CD4-positive, alpha-beta T cell treated with Interferon gamma for 1 hour (primary cell): ENCODE measurements around the gene CARNS1.
"Not testable (repeated sequence)": the region's sequence is repeated elsewhere in the genome, so short reads cannot be mapped to it uniquely, and the experiment has no call there.

Experiments
- DNase-seq: peaks from one replicate; pipeline ENCODE4 v3.0.0-alpha.2; 2020

CARNS1 gene

DNA sequence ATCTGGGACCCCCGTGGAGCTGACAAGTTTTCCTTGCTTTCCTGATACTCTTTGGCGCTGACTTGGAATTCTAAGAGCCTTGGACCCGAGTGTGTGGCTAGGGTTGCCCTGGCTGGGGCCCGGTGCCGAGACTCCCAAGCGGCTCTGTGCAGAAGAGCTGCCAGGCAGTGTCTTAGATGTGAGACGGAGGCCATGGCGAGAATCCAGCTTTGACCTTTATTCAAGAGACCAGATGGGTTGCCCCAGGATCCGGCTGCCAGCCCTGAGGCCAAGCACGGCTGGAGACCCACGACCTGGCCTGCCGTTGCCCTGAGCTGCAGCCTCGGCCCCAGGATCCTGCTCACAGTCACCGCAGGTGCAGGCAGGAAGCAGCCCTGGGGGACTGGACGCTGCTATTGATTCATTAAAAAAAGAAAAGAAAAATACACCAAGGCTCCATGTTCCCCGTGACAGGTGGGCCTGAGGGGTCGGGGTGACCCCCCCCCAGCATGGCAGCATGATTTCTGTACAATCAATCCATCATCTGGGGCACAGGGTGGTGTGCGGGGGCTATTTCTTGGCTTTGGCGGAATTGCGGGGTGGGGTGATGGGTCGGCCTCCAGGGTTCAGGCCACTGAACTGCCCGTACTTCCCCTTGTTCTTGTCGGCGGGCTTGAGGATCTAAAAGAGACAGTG is 17.4 kb upstream of the CARNS1 start:
- no peak for DNase-seq

DNA sequence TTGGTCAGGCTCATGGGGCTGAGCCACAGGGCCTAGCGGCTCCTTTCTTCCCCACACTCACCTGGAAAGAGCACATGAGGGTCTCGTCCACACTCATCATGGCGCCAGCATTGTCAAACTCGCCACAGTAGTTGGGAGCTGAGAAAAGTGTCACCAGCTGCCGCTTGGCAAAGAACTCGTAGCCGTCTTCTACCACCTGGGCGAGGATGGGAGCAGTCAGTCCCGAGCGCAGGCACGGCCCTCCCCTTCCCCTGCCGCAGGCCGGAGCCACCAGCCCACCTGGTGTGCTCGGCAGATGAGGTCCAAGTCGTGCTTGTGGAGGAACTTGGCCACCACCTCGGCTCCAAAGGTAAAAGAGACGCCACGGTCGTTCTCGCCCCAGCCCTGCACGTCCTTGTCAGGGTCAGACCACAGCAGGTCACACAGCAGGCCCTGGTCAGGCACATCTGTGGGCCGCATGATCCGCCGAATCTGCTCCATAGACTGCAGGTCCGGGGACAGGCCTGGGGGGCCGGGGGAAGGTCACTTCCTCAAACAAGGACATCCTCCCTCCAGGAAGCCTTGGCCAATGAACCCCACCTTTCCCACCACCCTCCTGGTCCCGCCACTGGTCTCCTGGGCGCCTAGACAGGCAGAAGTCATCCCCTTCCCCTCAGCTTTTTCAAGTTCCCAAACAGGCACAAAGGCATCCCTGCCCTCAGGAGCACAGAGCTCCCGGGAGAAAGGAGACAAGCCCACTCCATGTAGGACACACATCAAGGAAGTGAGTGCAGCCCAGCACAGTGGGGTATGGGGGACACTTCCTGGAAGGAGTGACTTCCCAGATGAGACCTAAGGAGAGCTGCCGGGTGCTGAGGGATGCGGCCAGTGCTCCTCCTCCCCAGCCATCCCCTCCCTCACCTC is 16.6 kb upstream of the CARNS1 start:
- no peak for DNase-seq

DNA sequence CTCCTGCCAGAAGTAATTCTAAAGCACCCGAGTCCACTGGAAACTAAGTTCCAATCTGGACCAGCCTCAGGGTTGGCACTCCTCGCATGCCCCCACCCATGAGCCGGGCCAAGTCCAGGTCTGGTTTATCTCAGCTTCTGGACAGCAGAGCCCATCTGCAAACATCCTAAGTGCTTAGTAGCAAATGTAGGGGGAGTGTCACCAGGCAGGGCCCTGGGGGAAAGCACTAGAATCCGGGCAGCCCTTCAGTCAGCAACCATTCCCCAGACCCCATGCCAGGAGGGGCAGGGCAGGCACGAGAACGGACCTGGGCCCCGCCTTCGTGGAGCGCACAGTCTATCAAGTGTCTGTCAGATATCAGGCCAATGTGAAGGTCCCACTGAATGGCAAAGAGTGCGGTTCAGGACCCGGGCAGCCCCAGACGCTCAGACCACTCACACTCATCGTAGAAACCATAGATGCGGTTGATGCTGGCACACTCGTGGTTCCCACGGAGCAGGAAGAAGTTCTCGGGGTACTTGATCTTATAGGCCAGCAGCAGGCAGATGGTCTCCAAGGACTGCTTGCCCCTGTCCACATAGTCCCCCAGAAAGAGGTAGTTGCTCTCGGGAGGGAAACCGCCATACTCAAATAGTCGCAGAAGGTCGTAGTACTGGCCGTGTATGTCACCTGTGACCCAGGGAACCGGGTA is 15.1 kb upstream of the CARNS1 start:
- no peak for DNase-seq

DNA sequence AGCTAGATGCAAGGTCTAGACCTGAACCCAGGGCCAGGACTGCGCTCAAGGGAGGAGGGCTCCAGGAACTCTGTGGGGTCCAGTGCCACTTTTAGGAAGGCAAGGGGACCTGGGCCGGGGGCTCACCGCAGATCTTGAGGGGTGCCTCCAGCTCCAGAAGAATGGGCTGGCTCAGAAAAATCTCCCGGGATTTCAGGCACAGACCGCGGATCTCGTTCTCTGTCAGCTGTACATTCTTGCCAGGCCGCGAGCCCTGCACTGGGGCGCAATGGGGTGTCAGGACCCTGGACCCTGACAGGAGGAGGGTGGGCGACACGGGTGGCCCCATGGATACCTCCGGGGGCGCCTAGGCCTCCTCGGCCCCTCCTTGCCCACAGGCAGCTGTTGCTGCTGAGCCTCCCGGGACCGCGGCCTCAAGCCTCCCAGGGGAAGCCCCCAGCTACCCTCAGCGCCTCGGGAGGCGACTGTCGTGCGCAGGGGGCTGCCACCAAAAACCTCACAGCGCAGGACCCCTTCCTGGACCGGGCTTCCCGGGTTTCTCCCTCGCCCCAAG is 14.5 kb upstream of the CARNS1 start:
- DNase-seq, result no peak

- peak; percentile 88 for DNase-seq
These were observed 13.8 kb upstream of the CARNS1 start, which contains the start of gene PPP1CA for GRCh38 chr11:67401495-67402191. Gene PPP1CA, minus strand, starts transcription at chr11:67401858. Its CDS starts 76 bp downstream, at chr11:67401782.

DNA sequence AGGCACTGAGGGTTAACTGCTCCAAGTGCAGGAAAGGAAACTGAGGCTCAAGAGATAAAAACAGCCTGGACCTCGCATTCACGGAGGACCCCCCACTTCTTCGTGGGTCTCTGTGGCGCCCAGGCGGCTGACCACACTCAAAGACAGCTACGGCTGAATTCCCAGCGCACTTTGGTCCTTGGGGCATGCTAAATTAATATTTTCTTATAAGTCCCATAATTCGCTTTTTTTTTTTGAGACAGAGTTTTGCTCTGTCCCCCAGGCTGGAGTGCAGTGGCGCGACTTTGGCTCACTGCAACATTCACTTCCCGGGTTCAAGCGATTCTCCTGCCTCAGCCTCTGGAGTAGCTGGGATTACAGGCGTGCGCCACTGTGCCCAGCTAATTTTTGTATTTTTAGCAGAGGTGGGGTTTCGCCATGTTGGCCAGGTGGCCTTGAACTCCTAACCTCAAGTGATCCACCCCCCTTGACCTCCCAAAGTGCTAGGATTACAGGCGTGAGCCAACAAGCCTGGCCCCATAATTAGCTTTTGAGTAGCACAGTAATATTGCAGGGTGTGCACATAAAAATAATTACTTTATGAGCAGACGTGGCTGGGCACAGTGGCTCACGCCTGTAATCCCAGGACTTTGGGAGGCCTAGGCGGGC is 13.2 kb upstream of the CARNS1 start:
- not testable (repeated sequence) for DNase-seq

GRCh38 chr11:67403085-67403484 is 12.4 kb upstream of the CARNS1 start:
- DNase-seq, result not testable (repeated sequence)

GRCh38 chr11:67404515-67405195 is 10.8 kb upstream of the CARNS1 start:
- DNase-seq, result peak; percentile 42

- DNase-seq, result no peak
These were observed 10.3 kb upstream of the CARNS1 start for GRCh38 chr11:67405196-67405567.

DNA sequence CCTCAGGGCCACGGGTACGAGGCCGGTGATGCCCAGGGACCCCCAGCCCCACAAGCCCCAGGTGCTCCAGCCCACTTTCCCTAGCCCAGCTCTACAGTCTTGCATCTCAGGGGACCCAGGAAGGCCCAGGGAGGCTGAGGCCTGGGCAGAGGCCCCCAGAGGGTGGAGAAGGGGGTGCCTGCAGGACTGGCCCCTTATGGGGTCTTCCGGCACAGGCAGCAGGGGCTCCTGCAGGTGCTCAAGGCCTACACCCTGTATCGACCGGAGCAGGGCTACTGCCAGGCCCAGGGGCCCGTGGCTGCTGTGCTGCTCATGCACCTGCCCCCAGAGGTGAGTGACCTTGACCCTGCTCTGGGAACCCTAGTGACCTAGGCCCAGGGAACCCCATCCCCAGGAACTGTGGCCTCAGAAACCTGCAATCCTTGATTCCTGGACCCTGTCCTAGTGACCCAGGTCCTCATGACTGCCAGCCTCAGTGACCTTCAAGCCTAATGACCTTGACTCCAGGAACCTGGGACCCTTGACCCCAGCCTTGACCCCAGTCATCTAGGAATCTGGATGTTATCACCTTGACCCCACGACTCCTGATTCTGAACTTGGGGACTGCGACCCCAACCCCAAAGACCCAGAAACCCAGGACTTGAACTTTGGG is 9.7 kb upstream of the CARNS1 start:
- DNase-seq, result no peak

- DNase-seq, result no peak
These were observed 9.0 kb upstream of the CARNS1 start for GRCh38 chr11:67406420-67406968.

GRCh38 chr11:67406969-67407687 is 8.3 kb upstream of the CARNS1 start:
- DNase-seq, result no peak

DNA sequence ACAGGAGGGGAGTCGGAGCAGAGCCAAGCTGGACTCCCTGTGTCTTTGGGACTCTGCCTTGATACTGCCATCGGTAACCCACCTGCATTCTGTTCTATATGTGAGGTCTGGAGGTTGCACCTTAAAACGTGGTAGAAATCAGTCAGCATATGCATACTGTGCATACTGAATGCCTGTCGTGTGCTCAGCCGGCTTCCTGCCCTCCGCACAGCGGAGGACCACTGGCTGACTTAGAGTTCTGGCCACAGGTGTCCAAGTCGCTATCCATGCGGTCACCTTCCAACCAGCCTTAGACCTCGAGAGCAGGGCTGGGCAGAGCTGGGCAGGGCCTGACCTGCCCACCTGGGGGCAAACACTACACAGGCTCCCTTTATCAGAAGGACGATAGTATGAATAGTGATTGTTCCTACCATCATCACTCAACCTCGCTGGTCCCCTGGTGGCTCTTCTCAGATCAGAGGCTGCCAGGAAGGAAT is 7.8 kb upstream of the CARNS1 start:
- no peak for DNase-seq

DNA sequence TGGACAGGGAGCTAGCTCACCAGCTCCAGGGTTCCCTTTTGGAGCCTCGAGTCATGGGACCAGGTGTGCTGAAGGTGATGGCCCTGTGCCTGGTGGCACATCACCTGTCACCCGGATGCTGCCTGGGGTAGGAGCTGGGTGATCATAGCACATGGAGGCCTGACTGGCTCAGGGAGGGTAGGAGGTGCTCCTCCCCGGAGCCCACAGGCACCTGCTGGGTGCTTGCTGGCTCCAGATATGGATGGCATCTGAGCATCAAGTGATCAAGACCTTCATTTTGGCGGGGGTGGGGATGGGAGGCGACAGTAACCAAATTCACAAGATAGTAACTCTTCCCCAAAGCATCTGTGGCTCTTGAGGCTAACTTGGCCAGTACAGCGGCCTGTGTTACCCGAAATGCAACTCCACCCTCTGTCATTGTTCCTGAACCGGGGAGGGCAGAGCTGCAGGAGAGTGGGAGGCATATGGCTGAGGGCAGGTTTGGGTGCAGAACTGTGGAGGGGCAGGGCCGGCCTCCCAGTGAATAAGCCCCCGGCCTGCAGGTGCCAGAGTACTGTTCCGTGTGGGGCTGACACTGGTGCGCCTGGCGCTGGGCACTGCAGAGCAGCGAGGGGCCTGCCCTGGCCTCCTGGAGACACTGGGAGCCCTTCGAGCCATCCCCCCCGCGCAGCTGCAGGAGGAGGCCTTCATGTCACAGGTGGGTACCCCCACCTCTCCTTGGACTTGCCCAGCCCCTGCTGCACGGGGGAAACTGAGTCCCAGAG is 6.9 kb upstream of the CARNS1 start:
- DNase-seq, result no peak

GRCh38 chr11:67409261-67409666 is 6.2 kb upstream of the CARNS1 start:
- DNase-seq, result peak; percentile 76

DNA sequence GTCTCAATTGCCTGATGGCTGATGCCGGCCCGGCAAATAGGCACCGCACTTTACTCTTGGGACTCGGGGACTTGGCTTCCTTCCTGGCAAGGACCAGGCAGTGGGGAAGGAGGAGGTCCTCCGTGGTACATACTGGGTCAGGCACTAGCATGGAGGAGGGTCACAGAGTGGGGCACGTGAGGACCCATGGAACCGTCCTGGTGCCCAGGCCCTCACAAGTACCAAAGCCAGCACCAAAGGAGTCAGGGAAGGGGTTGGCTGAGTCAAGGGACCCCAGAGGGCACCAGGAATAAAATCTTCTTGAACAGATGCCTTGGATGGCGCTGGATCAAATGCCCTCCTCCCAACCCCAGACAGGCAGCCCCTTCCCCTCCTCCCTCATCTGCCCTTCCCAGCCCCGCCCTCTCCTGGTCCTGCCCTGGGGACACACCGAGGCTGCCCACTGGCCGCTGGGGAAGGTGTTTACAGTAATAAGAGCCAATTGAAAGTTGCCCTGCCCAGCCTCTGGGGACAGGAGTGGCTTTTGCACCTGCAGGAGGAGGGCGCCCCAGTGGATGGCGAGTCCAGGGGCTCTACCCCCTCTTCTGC is 5.6 kb upstream of the CARNS1 start:
- DNase-seq, result peak; percentile 45

GRCh38 chr11:67410369-67410831 is 5.1 kb upstream of the CARNS1 start:
- DNase-seq, result no peak
